GM21515 (cell line): ENCODE results near the gene VAC14.
"Not testable (repeated sequence)": the region's sequence is repeated elsewhere in the genome, so short reads cannot be mapped to it uniquely, and the experiment has no call there.

Experiments used
- ATAC-seq: cut with Tn5 transposase; IDR thresholded peaks from one replicate; pipeline ENCODE4 v1.9.1; 2021; ENCODE audit not compliant: unreplicated experiment

The VAC14 gene

GRCh38 chr16:70800781-70801480, at the start of gene VAC14:
TSS of gene VAC14 (minus strand) at chr16:70801158. CDS start at chr16:70800900, 258 bp downstream.
- ATAC-seq: peak; percentile 86

DNA sequence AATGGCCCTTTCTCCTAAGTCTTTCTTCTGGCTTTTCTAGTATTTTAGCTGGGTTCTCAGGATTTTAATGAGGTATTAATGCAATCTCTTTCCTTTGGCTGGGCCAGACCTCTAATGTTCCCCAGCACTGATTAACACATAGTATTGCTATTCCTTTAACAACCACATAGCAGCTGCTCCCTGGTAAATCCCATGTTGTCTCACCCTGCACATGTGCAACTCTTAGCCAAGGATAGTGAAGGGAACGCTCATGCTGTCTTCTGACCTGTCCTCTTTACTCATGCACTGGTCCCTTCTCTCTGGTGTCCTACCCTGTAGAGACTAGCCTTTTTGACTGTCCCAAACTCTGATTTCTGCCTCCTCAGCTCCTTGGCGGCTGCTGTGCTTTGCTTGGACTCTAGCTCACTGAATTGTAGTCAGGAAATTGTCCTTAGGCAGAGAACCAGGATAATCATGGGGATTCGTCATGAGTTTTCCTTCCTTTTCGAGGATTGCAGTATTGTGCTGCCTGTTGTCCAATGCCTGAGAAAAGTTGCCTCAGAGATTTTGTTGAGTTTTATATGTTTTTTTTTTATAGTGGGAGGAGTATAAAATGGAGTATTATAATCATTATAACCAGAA, 22.6 kb upstream of the VAC14 start:
- not testable (repeated sequence) for ATAC-seq

- ATAC-seq: not testable (repeated sequence)
Measured at GRCh38 chr16:70822734-70823133, 21.8 kb upstream of the VAC14 start.

GRCh38 chr16:70818088-70818487, 17.1 kb upstream of the VAC14 start:
- not testable (repeated sequence) for ATAC-seq

GRCh38 chr16:70809392-70810060, 8.6 kb upstream of the VAC14 start:
- ATAC-seq: no peak

GRCh38 chr16:70808371-70808770, 7.4 kb upstream of the VAC14 start:
- ATAC-seq: no peak

DNA sequence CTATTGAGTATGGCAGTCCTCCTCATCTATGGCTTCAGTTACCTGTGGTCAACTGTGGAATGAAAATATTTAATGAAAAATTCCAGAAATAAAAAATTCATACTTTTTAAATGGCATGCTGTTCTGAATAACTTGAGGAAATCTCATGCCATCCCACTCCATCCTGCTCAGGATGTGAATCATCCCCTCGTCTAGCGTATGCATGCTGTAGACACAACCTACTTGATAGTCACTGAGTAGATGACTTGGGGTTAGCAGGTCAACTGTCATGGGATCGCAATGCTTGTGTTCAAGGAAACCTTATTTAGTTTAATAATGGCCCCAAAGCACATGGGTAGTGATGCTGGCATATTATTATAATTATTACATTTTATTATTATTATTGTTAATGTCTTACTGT, 4.8 kb upstream of the VAC14 start:
- no peak for ATAC-seq

- no peak for ATAC-seq
Measured at GRCh38 chr16:70805380-70805779, 4.4 kb upstream of the VAC14 start.

- no peak for ATAC-seq
Measured at GRCh38 chr16:70804734-70805169, 3.8 kb upstream of the VAC14 start.

GRCh38 chr16:70804153-70804733, 3.3 kb upstream of the VAC14 start:
- ATAC-seq: no peak

DNA sequence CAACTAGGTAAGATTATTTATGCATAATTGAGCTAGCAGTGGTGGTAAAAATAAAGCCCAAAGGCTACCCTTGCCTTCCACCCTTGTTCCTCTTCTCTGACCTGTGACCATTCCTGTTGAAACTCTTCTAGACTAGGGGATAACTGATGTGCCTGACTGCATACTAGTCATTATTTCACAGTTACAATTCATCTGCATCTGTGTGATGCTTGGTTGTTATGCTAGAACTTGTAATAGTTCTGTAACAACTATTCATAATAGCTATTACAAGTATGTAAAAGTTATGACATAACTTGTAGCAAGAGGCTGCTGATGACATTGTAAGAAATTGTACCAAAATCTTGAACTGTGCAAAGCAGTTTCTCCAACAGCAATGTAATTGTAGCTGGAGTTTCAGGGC, 2.4 kb upstream of the VAC14 start:
- ATAC-seq: no peak

GRCh38 chr16:70801611-70802010, 653 bp upstream of the VAC14 start:
- no peak for ATAC-seq

DNA sequence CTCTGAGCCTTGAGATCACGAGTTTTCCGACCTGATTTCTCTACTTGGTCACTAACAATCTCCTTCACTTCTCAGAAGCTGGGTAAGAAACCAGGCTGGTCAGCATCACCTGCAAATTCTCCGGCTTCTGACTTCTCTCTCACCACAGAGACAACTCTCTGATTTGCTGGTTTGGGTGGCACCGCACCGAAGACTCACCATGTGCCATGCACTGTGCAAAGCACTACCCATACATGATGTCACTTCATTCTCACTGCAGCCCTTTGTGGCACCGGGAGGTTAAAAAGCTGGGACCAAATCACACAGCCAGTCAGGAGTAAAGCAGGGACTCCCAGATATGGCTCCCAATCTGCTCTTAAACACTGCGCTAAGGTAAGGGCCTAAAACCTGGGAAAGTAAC, 647 bp downstream of the VAC14 start:
- ATAC-seq: no peak

- no peak for ATAC-seq
Measured at GRCh38 chr16:70796301-70796700, 4.7 kb downstream of the VAC14 start.

- ATAC-seq: no peak
Measured at GRCh38 chr16:70795296-70795912, 5.6 kb downstream of the VAC14 start.

DNA sequence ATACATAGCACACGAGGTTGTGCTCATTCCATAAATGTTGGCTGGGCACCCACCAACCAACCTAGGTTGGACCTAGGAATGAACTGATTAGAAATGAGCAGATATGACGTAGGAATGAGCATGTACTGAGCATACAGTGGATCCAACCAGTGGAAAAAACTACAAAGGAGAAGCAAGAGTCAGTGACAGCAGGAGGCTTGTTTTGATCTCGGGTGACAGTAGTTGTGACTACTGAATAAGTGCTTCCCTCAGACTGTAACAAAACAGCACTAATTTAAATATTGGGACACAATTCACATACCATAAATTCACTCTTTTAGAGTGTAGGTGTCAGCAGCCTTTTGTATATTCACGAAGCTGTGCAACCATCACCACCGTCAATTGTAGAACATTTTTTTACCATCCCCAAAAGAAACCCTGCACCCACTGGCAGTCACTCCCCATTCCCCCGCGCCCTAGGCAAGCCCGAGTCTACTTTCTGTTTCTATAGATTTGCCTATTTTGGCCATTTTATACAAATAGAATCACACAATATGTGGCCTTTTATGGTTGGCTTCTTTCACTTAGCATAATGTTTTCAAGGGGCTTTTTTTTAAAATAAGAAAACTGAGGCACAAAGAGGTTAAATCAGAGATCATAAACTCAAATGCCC, 7.0 kb downstream of the VAC14 start:
- ATAC-seq: peak; percentile 43

GRCh38 chr16:70790815-70791214, 10.1 kb downstream of the VAC14 start:
- no peak for ATAC-seq

GRCh38 chr16:70789595-70790447, 11.1 kb downstream of the VAC14 start:
- no peak for ATAC-seq

DNA sequence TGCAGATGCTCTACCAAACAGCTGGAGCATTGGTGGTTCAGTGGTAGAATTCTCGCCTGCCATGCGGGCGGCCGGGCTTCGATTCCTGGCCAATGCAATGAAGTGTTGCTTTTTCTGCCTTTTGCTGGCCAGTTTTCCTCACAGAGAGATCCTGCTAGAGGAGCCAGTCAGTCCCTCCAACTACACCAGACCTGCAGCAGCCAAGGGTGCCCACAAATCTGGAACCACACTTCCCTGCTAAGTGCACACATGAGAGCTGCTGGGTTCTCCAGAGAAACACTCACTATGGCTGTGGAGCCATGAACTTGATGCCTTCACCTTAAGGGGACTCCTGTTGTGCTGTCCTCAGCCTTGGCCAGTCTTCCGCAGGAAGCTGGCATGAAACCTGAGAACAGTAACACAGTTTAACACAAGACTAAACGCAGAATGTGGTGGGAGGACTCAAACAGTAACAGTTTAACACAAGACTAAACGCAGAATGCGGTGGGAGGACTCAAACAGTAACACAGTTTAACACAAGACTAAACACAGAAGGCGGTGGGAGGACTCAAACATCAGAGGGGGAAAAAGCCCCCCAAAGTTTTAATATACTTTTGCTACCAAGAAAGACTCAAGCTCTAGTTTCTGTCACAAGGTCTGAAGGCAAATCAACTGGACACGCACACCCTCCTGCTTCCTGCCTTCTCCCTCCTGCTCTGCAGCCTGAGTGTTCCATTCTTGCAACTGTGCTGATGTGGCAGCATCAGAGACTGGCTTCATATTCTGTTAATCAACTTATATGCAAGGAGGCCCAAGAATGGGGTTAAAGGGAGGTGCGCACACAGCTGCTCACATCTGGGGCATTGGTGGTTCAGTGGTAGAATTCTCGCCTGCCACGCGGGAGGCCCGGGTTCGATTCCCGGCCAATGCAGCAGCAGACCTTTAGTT, 12.0 kb downstream of the VAC14 start:
- ATAC-seq: no peak
